ENCODE results near the gene UBE4A.

UBE4A gene

DNA sequence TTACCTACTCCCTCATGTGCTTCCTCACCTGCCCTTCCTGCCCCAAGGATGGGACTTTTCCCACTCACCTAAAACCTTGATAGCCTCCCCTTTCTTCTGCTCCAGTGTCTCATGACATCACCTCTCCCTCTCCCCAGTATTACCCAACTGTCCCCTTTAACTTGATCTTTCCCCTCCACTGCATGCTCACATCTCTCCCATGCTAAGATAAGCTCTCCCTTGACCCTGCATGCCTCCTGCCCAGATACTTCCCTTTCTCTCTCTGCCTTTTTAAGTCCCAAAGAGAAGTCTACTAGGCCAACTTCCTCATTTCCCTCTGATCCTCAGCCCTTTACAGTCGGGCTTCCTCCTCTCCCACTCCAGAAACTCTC lies 40.1 kb upstream of the UBE4A start:
- Histone ChIP-seq H3K27me3 (ENCODE audit: insufficient read depth, low read length) (peaks cover 5% of the 10 kb centered on the region; the same call in 1 of the 2 replicates), H3K36me3 (ENCODE audit: insufficient read depth, low read length) (no peaks in the 10 kb centered on the region), H3K9me3 (ENCODE audit: insufficient read depth, low read depth, low read length) (no peaks in the 10 kb centered on the region), H3K4me3 (ENCODE audit: low read length) (no peak overlapping the region), H3K4me1 (ENCODE audit: insufficient read depth, low read length) (peaks cover 21% of the 10 kb centered on the region), H3K27ac (ENCODE audit: low read depth, low read length) (no peak overlapping the region), H3K9ac (ENCODE audit: low read depth, low read length) (no peak overlapping the region)
- 75% methylated on average over 1 of the region's 1 CpG for WGBS

DNA sequence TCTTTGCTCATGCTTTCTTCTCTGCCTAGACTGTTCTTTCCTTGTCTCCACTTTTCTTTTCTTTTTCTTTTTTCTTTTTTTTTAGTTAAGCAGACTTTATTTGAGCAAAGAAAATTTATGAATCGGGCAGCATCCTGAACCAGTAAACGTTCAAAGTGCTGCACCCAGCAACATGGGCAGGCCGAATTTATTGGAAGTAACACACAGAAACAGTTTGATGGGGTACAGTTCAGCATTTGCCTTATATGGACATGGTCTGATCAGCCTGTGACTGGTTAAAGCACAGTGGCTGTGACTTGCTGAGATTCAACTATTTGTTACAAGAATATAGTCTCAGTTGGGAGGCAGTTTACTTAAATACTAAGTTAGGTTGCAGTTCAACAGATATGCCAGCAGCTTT lies 38.9 kb upstream of the UBE4A start:
- Histone ChIP-seq H3K9ac (ENCODE audit: low read depth, low read length) (no peak overlapping the region), H3K27ac (ENCODE audit: low read depth, low read length) (no peak overlapping the region), H3K9me3 (ENCODE audit: insufficient read depth, low read depth, low read length) (no peaks in the 10 kb centered on the region), H3K27me3 (ENCODE audit: insufficient read depth, low read length) (peaks cover 4% of the 10 kb centered on the region; the same call in 1 of the 2 replicates), H3K4me1 (ENCODE audit: insufficient read depth, low read length) (peaks cover 17% of the 10 kb centered on the region), H3K36me3 (ENCODE audit: insufficient read depth, low read length) (no peaks in the 10 kb centered on the region), H3K4me3 (ENCODE audit: low read length) (no peak overlapping the region)
- WGBS: 89% methylated on average over 3 of the region's 3 CpGs

DNA sequence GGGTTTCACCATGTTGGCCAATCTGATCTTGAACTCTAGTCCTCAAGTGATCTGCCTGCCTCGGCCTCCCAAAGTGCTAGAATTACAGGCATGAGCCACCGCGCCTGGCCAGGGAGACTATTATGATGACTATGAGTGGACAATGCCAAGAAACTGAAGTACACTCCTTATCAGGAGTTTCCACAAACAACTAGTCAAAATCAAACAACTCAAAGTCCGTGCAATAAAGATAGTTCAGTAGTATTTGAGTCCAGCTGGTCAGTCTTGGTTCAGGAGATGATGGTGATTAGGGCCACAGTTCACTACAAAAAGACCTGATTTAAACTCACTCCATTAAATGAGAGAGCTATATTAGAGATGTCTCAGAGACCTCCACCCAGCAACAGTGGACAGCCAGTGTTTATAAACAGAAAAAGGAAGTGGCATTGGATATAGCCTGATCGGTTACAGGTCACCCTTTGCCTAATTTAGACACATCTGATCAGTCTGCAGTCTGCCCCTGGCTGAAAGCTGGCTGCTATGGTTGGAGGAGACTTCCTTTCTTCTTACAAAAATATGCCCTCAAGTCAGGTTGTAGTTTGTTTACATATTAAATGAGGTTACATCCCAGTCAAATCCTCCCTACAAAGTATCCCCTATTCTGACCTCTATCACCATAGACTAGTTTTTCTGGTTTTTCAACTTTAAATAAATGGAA lies 37.9 kb upstream of the UBE4A start:
- no peak overlapping the region for H3K4me3 ChIP-seq (ENCODE audit: low read length)
- no peak overlapping the region for H3K27ac ChIP-seq (ENCODE audit: low read depth, low read length)
- no peak overlapping the region for H3K9ac ChIP-seq (ENCODE audit: low read depth, low read length)
- H3K27me3 ChIP-seq (ENCODE audit: insufficient read depth, low read length): peaks cover 4% of the 10 kb centered on the region; the same call in 1 of the 2 replicates
- H3K36me3 ChIP-seq (ENCODE audit: insufficient read depth, low read length): no peaks in the 10 kb centered on the region
- 96% methylated on average over 5 of the region's 5 CpGs for WGBS
- H3K4me1 ChIP-seq (ENCODE audit: insufficient read depth, low read length): peaks cover 7% of the 10 kb centered on the region; the same call in 1 of the 2 replicates
- H3K9me3 ChIP-seq (ENCODE audit: insufficient read depth, low read depth, low read length): no peaks in the 10 kb centered on the region

DNA sequence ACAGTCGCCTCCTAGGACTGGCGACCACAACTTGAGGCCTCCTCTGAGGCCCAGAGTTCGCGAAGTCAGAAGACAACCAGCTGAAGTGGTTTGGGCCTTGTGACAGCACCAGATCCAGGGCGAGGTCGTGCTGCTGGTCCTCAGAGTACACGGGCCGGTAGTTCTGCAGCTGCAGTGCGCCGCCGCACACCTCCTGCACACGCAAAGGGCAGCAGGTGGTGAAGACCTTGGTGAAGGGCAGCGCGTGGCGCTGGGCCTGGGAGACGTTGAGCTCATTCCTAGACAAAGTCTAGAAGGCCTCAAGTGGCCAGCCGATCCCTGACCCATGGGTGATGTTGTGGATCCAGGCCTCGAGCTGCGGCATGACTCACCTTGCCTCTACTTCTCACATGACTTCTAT lies 36.7 kb upstream of the UBE4A start:
- no peak overlapping the region for H3K9ac ChIP-seq (ENCODE audit: low read depth, low read length)
- H3K4me1 ChIP-seq (ENCODE audit: insufficient read depth, low read length): 0 out of 2 replicates have a peak, but pooled peaks cover 5% of the 10 kb centered on the region
- H3K9me3 ChIP-seq (ENCODE audit: insufficient read depth, low read depth, low read length): no peaks in the 10 kb centered on the region
- no peak overlapping the region for H3K4me3 ChIP-seq (ENCODE audit: low read length)
- no peak overlapping the region for H3K27ac ChIP-seq (ENCODE audit: low read depth, low read length)
- WGBS: 94% methylated on average over 19 of the region's 19 CpGs
- no peaks in the 10 kb centered on the region for H3K36me3 ChIP-seq (ENCODE audit: insufficient read depth, low read length)
- H3K27me3 ChIP-seq (ENCODE audit: insufficient read depth, low read length): 0 out of 2 replicates have a peak, but pooled peaks cover under 1% of the 10 kb centered on the region

DNA sequence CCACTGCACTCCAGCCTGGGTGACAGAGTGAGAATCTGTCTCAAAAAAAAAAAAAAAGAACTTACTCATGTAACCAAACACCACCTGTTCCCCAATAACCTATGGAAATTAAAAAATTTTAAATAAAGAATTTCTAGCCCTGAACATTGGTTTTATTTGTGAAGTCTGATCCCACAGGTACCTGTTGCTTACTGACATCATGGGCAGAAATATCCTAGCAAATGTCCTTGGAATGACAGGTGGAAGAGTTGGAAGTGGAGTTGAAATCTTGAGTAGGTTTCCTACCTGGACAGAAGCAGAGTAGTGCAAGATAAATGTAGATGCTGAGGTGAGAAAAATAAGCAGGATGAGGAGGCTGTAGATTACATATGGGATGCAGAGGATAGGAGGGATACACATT lies 34.1 kb upstream of the UBE4A start:
- Histone ChIP-seq H3K4me3 (ENCODE audit: low read length) (no peak overlapping the region), H3K4me1 (ENCODE audit: insufficient read depth, low read length) (0 out of 2 replicates have a peak, but pooled peaks cover 5% of the 10 kb centered on the region), H3K27ac (ENCODE audit: low read depth, low read length) (no peak overlapping the region), H3K9ac (ENCODE audit: low read depth, low read length) (no peak overlapping the region), H3K36me3 (ENCODE audit: insufficient read depth, low read length) (no peaks in the 10 kb centered on the region), H3K9me3 (ENCODE audit: insufficient read depth, low read depth, low read length) (no peaks in the 10 kb centered on the region), H3K27me3 (ENCODE audit: insufficient read depth, low read length) (0 out of 2 replicates have a peak, but pooled peaks cover 3% of the 10 kb centered on the region)

DNA sequence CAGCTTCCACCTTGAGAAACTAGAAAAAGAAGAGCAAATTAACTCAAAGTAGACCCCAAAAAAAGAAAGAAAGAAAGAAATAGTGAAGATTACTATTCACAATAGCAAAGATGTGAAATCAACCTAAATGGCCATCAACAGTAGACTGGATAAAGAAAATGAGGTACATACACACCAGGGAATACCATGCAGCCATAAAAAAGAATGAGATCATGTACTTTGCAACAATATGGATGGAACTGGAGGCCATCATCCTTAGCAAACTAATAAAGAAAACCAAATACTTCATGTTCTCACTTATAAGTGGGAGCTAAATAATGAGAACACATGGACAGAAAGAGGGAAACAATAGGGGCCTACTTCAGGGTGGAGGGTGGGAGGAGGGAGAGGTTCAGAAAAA lies 30.7 kb upstream of the UBE4A start:
- no peaks in the 10 kb centered on the region for H3K36me3 ChIP-seq (ENCODE audit: insufficient read depth, low read length)
- H3K27ac ChIP-seq (ENCODE audit: low read depth, low read length): no peak overlapping the region
- H3K27me3 ChIP-seq (ENCODE audit: insufficient read depth, low read length): 0 out of 2 replicates have a peak, but pooled peaks cover 3% of the 10 kb centered on the region
- peaks cover 4% of the 10 kb centered on the region; the same call in 1 of the 2 replicates for H3K9me3 ChIP-seq (ENCODE audit: insufficient read depth, low read depth, low read length)
- no peak overlapping the region for H3K9ac ChIP-seq (ENCODE audit: low read depth, low read length)
- no peaks in the 10 kb centered on the region for H3K4me1 ChIP-seq (ENCODE audit: insufficient read depth, low read length)
- no peak overlapping the region for H3K4me3 ChIP-seq (ENCODE audit: low read length)

DNA sequence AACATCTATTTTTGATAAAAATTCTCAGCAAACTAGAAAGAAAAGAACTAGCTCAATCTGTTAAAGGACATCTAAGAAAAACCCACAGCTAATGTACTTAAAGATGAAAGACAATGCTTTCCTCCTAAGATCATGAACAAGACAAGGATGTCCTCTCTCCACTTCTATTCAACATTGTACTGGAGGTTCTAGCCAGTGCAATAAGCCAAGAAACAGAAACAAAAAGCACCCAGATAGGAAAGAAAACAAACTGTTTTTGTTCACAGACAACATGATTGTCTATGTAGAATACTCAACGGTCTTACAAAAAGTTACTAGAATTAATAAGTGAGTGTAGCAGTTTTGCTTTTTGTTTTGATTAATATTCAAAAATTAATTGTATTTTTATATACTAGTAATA lies 24.7 kb upstream of the UBE4A start:
- no peaks in the 10 kb centered on the region for H3K27me3 ChIP-seq (ENCODE audit: insufficient read depth, low read length)
- H3K9ac ChIP-seq (ENCODE audit: low read depth, low read length): no peak overlapping the region
- H3K4me1 ChIP-seq (ENCODE audit: insufficient read depth, low read length): no peaks in the 10 kb centered on the region
- no peaks in the 10 kb centered on the region for H3K36me3 ChIP-seq (ENCODE audit: insufficient read depth, low read length)
- H3K9me3 ChIP-seq (ENCODE audit: insufficient read depth, low read depth, low read length): peaks cover 4% of the 10 kb centered on the region; the same call in 1 of the 2 replicates
- no peak overlapping the region for H3K27ac ChIP-seq (ENCODE audit: low read depth, low read length)
- 89% methylated on average over 1 of the region's 1 CpG for WGBS
- no peak overlapping the region for H3K4me3 ChIP-seq (ENCODE audit: low read length)

DNA sequence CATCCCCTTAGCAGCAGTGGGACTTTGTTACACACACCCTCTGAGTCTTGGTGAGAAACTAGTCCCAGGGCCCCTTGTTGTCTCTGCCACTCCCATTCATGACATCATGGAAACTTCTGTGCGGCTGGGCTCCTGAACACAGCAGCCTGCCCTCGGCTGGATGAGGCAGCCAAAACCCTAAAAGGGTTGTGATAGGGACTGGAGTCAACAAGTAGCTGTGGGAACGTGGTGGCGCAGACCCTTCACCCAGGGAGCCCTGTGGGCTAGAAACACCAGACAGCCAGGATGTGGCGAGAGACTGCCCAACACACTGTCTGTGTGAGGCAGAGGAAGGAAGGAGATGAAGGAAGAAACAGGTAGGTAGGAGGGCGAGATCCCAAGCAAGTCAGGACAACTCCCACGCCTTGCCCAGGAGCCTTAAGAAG lies 20.8 kb upstream of the UBE4A start:
- no peak overlapping the region for H3K9ac ChIP-seq (ENCODE audit: low read depth, low read length)
- H3K9me3 ChIP-seq (ENCODE audit: insufficient read depth, low read depth, low read length): no peaks in the 10 kb centered on the region
- no peaks in the 10 kb centered on the region for H3K36me3 ChIP-seq (ENCODE audit: insufficient read depth, low read length)
- WGBS: 88% methylated on average over 7 of the region's 7 CpGs
- H3K4me1 ChIP-seq (ENCODE audit: insufficient read depth, low read length): 0 out of 2 replicates have a peak, but pooled peaks cover 3% of the 10 kb centered on the region
- H3K27me3 ChIP-seq (ENCODE audit: insufficient read depth, low read length): no peaks in the 10 kb centered on the region; the same call in 1 of the 2 replicates
- no peak overlapping the region for H3K27ac ChIP-seq (ENCODE audit: low read depth, low read length)
- H3K4me3 ChIP-seq (ENCODE audit: low read length): no peak overlapping the region

DNA sequence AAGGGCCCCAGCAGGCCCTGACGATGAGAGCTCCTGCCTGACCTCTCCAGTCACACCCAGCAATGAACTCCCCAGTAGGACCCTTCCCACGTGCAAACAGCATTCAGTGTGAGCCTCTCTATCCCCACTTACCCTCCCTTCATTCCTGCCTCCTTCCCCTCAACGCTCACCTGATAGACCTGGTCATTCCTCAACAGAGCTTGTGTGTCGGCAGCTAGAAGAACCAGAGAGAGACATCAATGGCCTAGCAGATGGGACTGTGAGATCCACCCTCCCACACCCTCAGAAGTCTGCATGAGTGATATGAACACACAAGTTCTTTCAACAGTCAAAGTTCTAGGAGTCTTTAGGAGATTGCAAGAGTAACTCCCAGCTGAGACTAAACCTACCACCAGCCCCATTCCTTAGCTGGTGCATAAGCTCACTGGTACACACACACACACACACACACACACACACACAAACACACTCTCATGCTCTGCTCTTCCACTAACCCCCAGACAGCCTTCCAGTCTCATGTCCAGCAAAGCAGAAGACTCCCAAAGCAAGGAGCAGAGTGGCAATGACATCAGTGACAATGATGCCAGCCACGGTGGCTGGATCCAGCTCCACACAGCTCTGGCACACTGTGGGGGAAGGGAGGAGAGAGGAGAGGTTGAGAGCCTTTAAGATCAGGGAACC lies 20.0 kb upstream of the UBE4A start:
- Histone ChIP-seq H3K36me3 (ENCODE audit: insufficient read depth, low read length) (no peaks in the 10 kb centered on the region), H3K27me3 (ENCODE audit: insufficient read depth, low read length) (no peaks in the 10 kb centered on the region; the same call in 1 of the 2 replicates), H3K4me1 (ENCODE audit: insufficient read depth, low read length) (0 out of 2 replicates have a peak, but pooled peaks cover 3% of the 10 kb centered on the region), H3K9ac (ENCODE audit: low read depth, low read length) (no peak overlapping the region), H3K9me3 (ENCODE audit: insufficient read depth, low read depth, low read length) (no peaks in the 10 kb centered on the region), H3K27ac (ENCODE audit: low read depth, low read length) (no peak overlapping the region), H3K4me3 (ENCODE audit: low read length) (no peak overlapping the region)
- 87% methylated on average over 5 of the region's 5 CpGs for WGBS

DNA sequence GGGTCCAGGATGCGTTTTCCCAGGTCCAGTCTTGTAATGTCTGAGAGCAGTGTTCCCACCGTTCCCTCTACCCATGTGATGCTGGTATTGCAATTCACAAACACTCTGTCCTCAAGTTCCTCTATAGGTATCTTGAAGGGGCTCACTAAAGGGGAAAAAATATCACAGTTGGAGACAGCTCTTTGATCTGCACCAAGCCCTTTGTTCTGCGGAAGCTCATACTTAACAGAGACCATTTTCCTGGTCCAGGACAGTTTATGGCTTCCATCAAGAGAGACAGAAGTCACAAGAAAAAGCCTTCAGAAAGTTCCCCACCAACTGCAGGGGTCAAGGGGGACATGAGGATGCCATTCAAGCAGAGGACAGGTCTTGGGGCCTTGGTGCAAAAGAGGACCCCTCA lies 19.0 kb upstream of the UBE4A start:
- Histone ChIP-seq H3K27ac (ENCODE audit: low read depth, low read length) (no peak overlapping the region), H3K9me3 (ENCODE audit: insufficient read depth, low read depth, low read length) (no peaks in the 10 kb centered on the region), H3K9ac (ENCODE audit: low read depth, low read length) (no peak overlapping the region), H3K4me3 (ENCODE audit: low read length) (no peak overlapping the region), H3K27me3 (ENCODE audit: insufficient read depth, low read length) (no peaks in the 10 kb centered on the region; the same call in 1 of the 2 replicates), H3K36me3 (ENCODE audit: insufficient read depth, low read length) (no peaks in the 10 kb centered on the region), H3K4me1 (ENCODE audit: insufficient read depth, low read length) (0 out of 2 replicates have a peak, but pooled peaks cover 3% of the 10 kb centered on the region)
- 93% methylated on average over 3 of the region's 3 CpGs for WGBS

DNA sequence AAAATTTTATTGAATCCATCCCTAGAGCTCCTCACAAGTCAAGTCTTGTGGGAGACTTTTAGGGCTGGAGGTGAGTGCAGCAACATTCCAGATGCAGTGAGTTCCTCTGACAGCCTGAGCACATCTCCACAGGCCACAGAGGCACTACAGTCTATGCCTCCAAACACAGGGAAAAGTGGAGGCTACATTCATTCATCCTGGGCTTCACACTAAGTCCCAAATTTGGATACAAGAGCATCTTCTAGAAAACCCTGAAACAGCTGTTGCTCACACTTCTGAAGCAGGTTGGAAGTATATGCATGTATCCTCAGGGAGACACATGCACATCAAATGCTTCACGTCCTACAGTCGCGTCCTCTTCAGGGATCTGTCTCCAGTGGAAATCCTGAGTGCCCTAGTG lies 18.1 kb upstream of the UBE4A start:
- Histone ChIP-seq H3K27ac (ENCODE audit: low read depth, low read length) (no peak overlapping the region), H3K27me3 (ENCODE audit: insufficient read depth, low read length) (no peaks in the 10 kb centered on the region; the same call in 1 of the 2 replicates), H3K36me3 (ENCODE audit: insufficient read depth, low read length) (no peaks in the 10 kb centered on the region), H3K9ac (ENCODE audit: low read depth, low read length) (no peak overlapping the region), H3K4me3 (ENCODE audit: low read length) (no peak overlapping the region), H3K9me3 (ENCODE audit: insufficient read depth, low read depth, low read length) (no peaks in the 10 kb centered on the region), H3K4me1 (ENCODE audit: insufficient read depth, low read length) (0 out of 2 replicates have a peak, but pooled peaks cover 3% of the 10 kb centered on the region)
- WGBS: 93% methylated on average over 3 of the region's 3 CpGs

Measured in HUES64 (cell line).